ENCODE data around the gene TSHR.
"Not testable (repeated sequence)": the region's sequence is repeated elsewhere in the genome, so short reads cannot be mapped to it uniquely, and the experiment has no call there.

DNA sequence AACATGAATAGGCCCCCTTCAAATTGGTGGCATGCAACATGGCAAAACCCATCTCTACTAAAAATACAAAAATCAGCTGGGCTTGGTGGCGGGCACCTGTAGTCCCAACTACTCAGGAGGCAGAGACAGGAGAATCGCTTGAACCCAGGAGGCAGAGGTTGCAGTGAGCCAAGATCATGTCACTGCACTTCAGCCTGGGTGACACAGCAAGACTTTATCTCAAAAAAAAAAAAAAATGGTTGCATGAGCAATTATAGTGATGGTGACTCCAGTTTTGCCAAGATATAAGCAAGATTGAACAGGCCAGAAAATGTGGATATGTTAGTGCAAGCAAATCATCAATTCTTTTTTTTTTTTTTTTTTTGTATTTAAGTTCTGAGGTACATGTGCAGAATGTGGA is 63.7 kb downstream of the TSHR start:
- TF ChIP-seq, protein P1, sequence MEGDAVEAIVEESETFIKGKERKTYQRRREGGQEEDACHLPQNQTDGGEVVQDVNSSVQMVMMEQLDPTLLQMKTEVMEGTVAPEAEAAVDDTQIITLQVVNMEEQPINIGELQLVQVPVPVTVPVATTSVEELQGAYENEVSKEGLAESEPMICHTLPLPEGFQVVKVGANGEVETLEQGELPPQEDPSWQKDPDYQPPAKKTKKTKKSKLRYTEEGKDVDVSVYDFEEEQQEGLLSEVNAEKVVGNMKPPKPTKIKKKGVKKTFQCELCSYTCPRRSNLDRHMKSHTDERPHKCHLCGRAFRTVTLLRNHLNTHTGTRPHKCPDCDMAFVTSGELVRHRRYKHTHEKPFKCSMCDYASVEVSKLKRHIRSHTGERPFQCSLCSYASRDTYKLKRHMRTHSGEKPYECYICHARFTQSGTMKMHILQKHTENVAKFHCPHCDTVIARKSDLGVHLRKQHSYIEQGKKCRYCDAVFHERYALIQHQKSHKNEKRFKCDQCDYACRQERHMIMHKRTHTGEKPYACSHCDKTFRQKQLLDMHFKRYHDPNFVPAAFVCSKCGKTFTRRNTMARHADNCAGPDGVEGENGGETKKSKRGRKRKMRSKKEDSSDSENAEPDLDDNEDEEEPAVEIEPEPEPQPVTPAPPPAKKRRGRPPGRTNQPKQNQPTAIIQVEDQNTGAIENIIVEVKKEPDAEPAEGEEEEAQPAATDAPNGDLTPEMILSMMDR (IDR thresholded peaks at IDR 0.05): not testable (repeated sequence)
- not testable (repeated sequence) for TF ChIP-seq POLR2A (IDR thresholded peaks at IDR 0.05)
